Activated CD4-positive, CD25-positive, alpha-beta regulatory T cell treated with anti-CD3 and anti-CD28 coated beads, Interleukin-2, amount 50 U/mL, for 72 hours (primary cell): ENCODE data around the gene RPS14.
"Not testable (repeated sequence)": the region's sequence is repeated elsewhere in the genome, so short reads cannot be mapped to it uniquely, and the experiment has no call there.

Experiments
- DNase-seq: peaks from one replicate; pipeline ENCODE4 v3.0.0; 2021

Gene RPS14

DNA sequence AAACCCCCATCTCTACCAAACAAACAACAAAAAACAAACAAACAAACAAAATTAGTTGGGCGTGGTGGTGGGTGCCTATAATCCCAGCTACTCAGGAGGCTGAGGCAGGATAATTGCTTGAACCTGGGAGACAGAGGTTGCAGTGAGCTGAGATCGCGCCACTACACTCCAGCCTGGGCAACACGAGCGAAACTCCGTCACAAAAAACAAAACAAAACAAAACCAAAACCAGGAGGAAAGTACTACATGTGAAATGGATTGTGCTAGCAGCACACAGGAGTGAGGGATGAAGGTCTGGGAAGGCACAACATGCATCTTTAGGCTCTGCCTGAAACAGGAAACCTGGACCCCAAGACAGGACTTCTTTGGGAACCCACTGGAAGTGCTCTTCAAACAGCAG lies 27.0 kb upstream of the RPS14 start:
- DNase-seq: not testable (repeated sequence)

DNA sequence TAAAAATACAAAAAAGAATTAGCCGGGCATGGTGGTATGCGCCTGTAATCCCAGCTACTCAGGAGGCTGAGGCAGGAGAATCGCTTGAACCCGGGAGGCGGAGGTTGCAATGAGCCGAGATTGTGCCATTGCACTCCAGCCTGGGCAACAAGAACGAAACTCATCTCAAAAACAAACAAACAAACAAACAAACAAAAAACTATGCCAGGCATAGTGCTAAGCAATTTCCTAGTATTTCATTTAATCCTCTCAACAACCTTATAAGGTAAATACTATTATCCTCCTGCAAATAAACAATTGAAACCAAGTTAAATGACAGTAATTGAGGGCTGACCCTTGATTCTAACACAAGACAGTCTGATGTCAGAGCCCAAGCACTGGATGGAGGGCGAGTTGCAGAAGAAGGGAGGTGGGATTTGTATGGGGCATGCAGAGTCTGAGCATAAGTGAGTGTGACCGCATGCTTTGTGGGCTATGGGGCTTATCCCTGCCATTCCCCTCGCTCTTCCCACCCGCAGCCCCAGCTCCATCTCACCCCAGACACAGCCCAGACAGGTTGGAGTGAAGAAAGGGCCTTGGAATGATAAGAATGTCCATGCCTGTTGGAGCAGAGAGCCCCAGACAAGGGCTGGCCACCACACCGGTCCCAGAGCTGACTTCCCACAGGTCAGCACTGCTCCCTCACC lies 24.3 kb upstream of the RPS14 start:
- no peak for DNase-seq

DNA sequence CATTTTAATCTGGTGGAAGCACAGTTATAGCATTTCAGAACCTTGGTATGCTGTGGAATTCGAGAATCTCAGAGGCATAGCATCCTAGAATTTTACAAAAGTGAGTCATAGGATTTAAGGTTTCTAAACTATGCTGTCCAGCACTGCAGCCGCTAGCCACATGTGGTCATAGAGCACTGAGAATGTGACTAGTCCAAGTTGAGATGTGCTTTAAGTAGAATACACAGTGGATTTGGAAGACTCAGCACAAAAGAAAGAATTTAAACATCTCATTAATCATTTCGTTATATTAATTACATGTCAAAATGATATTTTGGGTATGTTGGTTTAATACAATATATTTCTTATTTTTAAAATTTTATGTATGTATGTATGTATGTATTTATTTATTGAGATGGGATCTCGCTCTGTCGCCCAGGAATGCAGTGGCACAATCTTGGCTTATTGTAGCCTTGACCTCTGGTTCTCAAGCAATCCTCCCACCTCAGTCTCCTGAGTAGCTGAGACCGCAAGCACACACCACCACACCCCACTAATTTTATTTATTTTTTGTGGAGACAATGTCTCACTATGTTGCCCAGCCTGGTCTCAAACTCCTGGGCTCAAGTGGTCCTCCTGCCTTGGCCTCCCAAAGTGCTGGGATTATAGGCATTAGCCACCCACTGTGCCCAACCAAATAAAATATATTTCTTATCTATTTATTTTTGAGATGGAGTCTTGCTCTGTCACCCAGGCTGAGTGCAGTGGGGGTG lies 20.4 kb upstream of the RPS14 start:
- DNase-seq: no peak

GRCh38 chr5:150468206-150468605 lies 18.7 kb upstream of the RPS14 start:
- no peak for DNase-seq

DNA sequence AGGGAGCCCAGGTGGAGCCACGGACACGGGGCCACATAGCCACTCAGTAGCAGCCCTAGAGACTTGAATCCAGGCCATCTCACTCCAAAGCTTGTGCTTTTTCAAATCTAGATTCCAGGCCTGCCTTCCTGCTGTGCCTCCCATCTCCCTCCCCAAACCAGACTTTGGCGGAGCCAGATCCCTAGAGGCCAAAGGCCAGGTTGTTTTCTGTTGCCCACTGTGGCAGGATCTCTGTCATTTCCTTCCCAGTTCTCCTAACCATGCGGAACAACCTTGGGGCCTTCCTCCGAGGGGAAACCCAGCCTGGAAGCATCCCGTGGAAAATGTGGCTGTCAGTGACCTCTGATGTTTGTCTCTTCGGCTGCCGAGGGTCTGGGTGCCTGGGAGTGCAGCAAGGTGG lies 16.4 kb upstream of the RPS14 start:
- DNase-seq: no peak

- no peak for DNase-seq
These were observed 15.0 kb upstream of the RPS14 start for GRCh38 chr5:150464554-150465012.

DNA sequence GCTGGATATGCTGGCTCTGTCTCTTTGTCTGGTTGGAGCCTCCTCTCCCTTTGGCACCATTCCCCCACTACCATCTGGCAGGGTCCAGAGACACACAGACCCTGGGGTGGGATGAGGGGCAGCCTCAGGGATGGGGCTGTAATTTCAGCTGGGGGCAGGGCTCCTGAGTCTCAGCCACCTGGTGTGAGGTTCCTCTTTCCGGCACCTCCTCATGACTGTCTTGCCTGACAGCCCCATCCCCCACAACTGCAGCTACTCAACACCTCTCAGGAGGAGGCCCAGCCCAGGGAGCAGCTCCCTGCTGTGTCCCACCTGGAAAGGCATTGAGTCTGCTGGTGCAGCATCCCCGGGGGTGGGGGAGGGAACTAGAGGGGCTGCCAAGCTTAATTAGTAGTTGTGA lies 11.7 kb upstream of the RPS14 start:
- no peak for DNase-seq

DNA sequence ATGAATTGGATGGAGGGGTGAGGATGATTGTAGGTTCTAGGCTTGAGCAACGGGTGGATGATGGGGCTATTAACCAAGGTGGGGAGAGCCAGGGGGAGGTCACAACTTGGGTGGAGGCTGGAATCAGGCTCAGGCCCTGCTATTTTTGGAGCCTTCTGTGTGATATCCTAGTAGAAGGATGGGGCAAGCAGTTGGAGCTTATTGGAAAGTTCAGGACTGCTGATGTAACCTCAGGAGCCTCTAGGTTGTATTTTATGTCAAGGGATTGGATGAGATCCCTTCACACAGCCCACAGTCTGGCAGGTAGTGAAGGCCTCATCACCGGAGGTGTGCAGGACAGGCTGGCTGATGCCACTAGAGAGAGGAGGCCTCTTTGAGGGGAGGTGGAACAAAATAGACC lies 11.2 kb upstream of the RPS14 start:
- DNase-seq: no peak

- DNase-seq: peak; percentile 96
These were observed 9.4 kb upstream of the RPS14 start for GRCh38 chr5:150458802-150459557.

GRCh38 chr5:150457562-150458240 lies 8.2 kb upstream of the RPS14 start:
- no peak for DNase-seq

GRCh38 chr5:150457121-150457520 lies 7.6 kb upstream of the RPS14 start:
- no peak for DNase-seq

- DNase-seq: no peak
These were observed 5.1 kb upstream of the RPS14 start for GRCh38 chr5:150454492-150455229.

DNA sequence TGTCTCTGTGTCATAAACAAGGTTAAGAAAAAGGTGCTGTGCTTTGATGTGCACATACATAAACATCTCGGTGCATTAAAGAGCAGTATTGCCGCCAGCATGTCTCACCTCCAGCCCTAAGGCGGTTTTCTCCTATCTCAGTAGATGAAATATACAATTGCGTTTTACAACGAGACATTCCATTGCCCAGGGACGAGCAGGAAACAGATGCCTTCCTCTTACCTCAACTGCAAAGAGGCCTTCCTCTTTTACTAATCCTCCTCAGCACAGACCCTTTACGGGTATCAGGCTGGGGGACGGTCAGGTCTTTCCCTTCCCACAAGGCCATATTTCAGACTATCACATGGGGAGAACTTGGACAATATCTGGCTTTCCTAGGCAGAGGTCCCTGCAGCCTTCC lies 4.5 kb upstream of the RPS14 start:
- DNase-seq: not testable (repeated sequence)

DNA sequence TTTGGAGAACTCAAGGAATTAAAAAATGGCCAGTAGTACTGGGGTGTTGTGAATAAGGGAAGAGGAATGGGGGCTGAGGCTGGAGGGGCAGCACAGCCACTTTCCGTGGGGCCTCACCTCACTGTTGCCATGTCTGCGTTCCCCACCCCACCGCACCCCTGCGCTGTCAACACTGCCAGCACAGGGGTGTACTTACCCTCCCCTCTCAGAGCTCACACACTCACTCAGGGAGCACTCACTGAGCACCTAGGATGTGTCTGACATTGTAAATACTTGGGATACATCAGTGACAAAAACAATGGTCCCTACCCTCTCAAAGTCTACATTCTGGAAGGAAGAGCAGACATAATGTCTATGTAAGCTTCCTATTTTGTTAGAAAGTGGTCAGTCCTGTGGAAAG lies 3.4 kb upstream of the RPS14 start:
- DNase-seq: no peak

DNA sequence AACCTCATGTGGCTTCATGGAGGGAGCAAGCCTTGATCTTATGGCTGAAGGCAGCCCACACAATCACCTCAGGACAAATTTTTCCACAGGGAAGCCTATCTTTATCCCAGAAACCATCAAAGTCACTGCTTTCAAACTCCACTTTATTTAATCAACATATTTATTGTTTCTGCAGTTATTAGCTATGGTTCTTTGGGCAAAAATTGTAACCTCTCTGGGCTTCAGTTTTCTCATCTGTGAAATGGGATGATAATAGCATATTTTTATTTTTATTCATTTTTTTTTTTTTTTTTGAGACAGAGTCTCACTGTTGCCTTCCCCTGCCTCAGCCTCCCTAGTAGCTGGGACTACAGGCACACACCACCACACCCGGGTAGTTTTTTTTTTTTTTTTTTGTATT lies 2.1 kb upstream of the RPS14 start:
- DNase-seq: no peak

- no peak for DNase-seq
These were observed 505 bp downstream of the RPS14 start for GRCh38 chr5:150448952-150449516.

GRCh38 chr5:150448334-150448733 lies 1.2 kb downstream of the RPS14 start:
- no peak for DNase-seq

GRCh38 chr5:150447188-150447587 lies 2.4 kb downstream of the RPS14 start:
- DNase-seq: no peak

- no peak for DNase-seq
These were observed 3.0 kb downstream of the RPS14 start for GRCh38 chr5:150446583-150446982.

DNA sequence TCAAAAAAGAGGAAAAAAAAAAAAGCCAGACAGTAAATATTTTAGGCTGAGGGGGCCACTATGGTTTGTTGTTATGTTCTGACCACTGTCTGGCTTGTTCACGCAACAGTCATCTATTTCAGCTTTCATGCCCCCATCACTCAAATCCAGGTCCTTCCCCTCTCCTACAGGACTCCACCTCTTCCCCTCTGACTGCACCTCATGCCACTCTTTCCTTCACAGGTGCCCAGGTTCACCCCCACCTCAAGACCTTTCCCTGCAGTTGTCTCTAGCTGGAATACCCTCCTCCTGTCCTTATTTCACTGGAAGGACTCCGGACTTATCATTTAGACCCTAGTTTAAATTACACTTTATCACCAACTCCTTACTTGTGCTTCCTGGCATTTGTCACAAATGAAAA lies 3.5 kb downstream of the RPS14 start:
- DNase-seq: no peak

DNA sequence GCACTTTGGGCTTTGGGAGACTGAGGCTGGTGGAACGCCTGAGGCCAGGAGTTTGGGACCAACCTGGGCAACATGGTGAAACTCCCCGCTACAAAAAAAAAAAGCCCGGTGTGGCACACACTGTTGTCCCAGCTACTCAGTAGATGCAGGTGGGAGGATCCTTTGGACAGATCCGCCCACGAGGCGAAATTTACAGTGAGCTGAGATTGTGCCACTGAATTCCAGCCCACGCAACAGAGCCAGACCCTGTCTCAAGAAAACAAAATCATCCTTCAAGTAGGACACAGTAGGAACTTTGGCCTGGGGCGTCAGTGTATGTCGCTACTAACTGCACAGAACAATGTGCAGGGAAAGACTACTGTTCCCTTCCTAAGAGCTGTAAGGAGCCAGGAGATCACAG lies 4.8 kb downstream of the RPS14 start:
- no peak for DNase-seq
